ELF-1 (cell line): Measurements from ENCODE around the gene PTPRN2.
"Not testable (repeated sequence)": the region's sequence is repeated elsewhere in the genome, so short reads cannot be mapped to it uniquely, and the experiment has no call there.

Experiments used
- DNase-seq: peaks from one replicate; pipeline ENCODE4 v3.0.0-alpha.2; 2016; ENCODE audit warnings: low read depth, low spot score

PTPRN2 gene

GRCh38 chr7:157855452-157856213 lies 732.0 kb downstream of the PTPRN2 start:
- DNase-seq, result no peak

- no peak for DNase-seq
Measured at GRCh38 chr7:157855016-157855415, 732.6 kb downstream of the PTPRN2 start.

- no peak for DNase-seq
Measured at GRCh38 chr7:157854066-157854891, 733.3 kb downstream of the PTPRN2 start.

- no peak for DNase-seq
Measured at GRCh38 chr7:157853789-157854065, 733.9 kb downstream of the PTPRN2 start.

DNA sequence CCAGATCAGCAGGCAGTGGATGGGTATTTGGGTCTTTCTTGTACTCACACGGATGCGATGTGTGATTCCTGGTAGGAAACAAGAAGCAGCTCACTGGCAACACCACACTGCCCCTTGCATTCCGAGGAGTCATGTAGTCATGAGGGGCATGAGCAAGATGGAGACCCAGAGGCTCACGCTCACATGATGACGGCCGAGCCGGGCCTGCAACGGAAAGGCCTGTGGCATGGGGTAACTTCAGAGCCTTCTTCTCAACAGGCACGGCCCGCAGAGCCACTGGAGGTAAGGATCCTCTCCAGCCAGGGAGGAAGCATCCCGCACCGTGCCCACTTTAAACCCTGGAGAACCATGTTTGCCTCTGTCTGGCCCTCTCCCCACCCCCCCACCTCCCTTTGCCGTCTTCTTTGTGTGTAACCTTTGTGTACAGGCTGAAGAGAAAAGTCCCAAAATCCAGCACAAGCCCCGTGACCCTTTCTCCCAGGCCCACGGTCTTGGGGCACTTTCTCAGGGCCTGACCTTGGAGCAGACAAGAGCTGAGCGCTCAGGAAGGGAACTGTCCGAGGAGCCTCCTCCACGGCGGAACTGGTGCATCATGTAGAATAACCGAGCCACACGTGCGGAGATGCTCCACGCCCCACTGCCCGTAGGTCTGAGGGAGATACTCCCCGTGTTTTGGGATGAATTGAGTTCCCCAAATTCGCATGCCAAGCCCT lies 734.4 kb downstream of the PTPRN2 start:
- DNase-seq, result no peak

DNA sequence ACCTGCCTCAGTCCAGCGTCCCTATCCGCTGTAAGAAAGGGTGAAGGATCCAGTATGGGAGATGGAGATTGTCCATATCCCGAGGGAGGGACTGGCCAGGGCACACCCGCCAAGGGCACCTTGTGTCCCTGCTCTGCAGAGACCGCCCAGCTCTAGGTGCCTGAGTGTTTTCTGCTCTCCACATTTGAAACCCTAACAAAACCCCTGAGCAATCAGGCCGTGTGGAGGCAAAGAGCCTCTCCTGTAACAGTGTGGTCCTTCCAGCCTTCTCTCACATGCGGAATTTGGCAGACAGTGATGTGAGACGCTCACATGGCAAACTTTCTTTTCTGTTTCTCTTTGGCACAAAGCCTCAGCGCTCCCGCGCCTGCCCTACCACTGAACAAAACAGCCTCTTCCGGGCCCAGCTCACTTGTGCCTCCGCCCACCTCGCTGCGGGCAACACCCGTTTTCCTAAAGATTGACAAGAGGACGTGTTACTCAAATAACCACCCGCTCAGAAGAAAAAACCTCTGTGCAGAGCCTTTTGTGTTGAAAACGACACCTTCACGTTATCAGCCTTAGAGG lies 736.0 kb downstream of the PTPRN2 start:
- peak; percentile 79 for DNase-seq

- DNase-seq, result no peak
Measured at GRCh38 chr7:157850481-157851444, 736.9 kb downstream of the PTPRN2 start.

- no peak for DNase-seq
Measured at GRCh38 chr7:157849726-157850125, 737.9 kb downstream of the PTPRN2 start.

- no peak for DNase-seq
Measured at GRCh38 chr7:157849341-157849596, 738.4 kb downstream of the PTPRN2 start.

DNA sequence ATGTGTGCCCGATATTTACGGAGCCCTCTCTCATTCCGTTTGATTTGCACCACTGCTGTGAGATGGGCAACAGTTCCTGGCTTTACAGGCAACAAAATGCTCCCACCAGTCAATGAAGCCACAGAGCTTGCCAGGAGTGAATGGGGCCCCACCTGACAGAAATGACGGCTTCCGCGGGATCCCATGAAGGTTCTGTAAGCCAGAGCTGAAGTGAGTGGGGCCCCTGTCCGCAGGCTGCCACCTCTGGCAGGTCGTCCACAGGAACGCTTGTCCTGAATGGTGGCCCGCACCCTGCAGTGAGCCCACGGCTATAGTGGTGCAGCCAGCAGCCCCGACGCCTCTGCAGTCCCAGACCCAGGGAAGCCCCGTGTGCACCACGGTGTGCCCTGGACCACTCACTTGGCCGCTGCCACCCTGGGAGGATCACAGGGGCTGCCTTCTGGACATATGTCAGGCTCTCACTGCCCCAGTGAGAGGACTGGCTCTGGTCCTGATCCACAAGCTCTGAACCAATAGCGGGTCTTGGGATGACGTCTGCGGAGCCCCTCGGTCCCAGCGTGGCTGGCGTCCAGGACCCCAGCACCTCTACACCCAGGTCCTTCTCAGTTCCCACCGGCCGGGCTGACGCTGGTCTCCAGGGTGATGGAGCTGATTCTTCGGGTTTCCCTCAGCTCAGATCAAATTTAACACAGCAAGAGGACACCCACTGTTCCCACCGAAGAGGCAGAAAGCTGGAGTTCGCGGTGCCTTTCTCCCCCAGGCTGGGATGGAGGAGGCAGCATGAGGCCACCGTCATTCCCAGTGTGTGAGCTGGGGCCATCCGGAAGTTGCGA lies 738.9 kb downstream of the PTPRN2 start:
- DNase-seq, result no peak

GRCh38 chr7:157847756-157848487 lies 739.7 kb downstream of the PTPRN2 start:
- not testable (repeated sequence) for DNase-seq

DNA sequence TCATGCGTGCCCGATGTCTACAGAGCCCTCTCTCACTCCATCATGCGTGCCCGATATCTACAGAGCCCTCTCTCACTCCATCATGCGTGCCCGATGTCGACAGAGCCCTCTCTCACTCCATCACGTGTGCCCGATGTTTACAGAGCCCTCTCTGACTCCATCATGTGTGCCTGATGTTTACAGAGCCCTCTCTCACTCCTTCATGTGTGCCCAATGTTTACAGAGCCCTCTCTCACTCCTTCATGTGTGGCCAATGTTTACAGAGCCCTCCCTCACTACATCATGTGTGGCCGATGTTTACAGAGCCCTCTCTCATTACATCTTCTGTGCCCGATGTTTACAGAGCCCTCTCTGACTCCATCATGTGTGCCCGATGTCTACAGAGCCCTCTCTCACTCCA lies 740.9 kb downstream of the PTPRN2 start:
- DNase-seq, result not testable (repeated sequence)

GRCh38 chr7:157846271-157846670 lies 741.4 kb downstream of the PTPRN2 start:
- no peak for DNase-seq

GRCh38 chr7:157845203-157845835 lies 742.3 kb downstream of the PTPRN2 start:
- DNase-seq, result no peak

- no peak for DNase-seq
Measured at GRCh38 chr7:157844611-157845010, 743.0 kb downstream of the PTPRN2 start.

DNA sequence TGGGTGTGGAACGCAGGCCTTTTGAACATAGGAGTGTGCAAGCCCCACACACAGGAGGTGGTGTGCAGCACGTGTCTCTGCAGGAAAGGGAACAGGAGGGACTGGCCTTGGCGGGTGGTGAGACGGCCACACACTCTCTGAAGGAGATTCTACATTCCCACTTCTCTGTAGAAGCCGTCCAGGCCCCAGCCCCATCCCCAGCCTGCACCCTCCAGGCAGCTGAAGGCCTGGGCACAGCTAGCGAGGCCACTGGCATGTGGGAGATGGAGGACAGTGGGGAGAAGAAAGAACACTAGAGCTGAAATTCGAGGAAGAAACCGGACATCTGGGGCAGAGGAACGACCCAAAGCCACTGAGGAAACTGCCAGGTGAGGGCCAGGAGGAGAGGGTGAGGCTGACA lies 743.5 kb downstream of the PTPRN2 start:
- DNase-seq, result no peak

GRCh38 chr7:157843336-157844140 lies 744.1 kb downstream of the PTPRN2 start:
- no peak for DNase-seq

- DNase-seq, result peak; percentile 34
Measured at GRCh38 chr7:157841773-157842370, 745.8 kb downstream of the PTPRN2 start.
